Adipocyte (in vitro differentiated cells): ENCODE results near the gene RNF41.
"Not testable (repeated sequence)": the region's sequence is repeated elsewhere in the genome, so short reads cannot be mapped to it uniquely, and the experiment has no call there.

ENCODE experiments used
- DNase-seq: peaks from one replicate; pipeline ENCODE4 v3.0.0-alpha.2; 2015; ENCODE audit warnings: low read depth
- H3K27me3 ChIP-seq: replicated peaks from 2 replicates; pipeline ENCODE4 v1.7.0; 2013; ENCODE audit warnings: mild to moderate bottlenecking, low read length, moderate library complexity; ENCODE audit not compliant: control insufficient read depth, insufficient read depth
- H3K36me3 ChIP-seq: 2 replicates; pipeline ENCODE4 v1.7.0; 2013; ENCODE audit warnings: low read length, mild to moderate bottlenecking, moderate library complexity; ENCODE audit not compliant: control insufficient read depth, insufficient read depth, severe bottlenecking
- H3K4me1 ChIP-seq: 2 replicates; pipeline ENCODE4 v1.7.0; 2013; ENCODE audit warnings: mild to moderate bottlenecking, low read length, moderate library complexity; ENCODE audit not compliant: control insufficient read depth, insufficient read depth
- H3K4me3 ChIP-seq: 2 replicates; pipeline ENCODE4 v1.7.0; 2013; ENCODE audit warnings: mild to moderate bottlenecking, low read length, moderate library complexity
- H3K9ac ChIP-seq: 2 replicates; pipeline ENCODE4 v1.7.0; 2013; ENCODE audit warnings: mild to moderate bottlenecking, low read length, moderate library complexity
- H3K9me3 ChIP-seq: 2 replicates; pipeline ENCODE4 v1.7.0; 2013; ENCODE audit warnings: mild to moderate bottlenecking, low read length, moderate library complexity; ENCODE audit not compliant: control insufficient read depth

RNF41 gene

DNA sequence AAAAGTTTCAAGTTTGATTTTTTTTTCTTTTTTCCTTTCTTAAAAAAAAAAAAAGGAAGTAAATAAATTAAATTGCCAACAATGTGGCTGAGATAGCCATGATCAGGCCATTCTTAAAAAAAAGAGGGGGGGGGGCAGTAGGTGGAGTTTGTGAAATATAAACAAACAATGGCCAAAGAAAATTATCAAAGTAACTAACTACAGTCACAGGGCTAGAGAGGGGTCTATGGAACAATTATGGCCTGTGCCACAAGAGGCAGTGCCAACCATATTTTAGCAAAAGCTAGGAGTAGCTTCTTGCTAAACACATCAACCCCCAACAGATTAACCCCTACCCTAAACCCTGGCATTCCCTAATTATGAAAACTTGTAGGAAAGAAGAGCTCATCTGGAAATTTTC lies 16.3 kb downstream of the RNF41 start:
- Histone ChIP-seq H3K4me3 (no peak overlapping the region), H3K9me3 (no peaks in the 10 kb centered on the region), H3K36me3 (peaks cover 57% of the 10 kb centered on the region), H3K27me3 (no peaks in the 10 kb centered on the region), H3K9ac (peak overlapping the region; percentile 15), H3K4me1 (peaks cover 33% of the 10 kb centered on the region)
- DNase-seq, result no peak

DNA sequence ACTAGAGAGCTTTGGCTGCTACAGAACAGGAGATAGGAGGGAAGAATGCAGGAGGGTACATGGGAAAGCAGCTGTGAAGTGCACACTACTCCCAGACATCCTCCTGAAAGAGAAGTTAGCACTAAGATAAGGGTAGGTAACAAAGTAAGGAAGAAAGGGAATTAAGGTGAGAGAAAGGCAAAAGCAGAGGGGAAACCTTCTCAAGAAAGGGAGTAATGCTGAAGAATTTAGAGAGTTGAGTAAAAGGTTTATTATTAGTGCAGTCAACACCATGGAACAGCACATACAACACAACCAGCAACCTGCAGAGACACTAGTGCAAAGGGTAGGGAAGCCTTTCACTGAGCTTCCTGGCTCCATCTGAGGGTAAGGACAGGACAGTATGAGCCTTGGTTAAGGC lies 17.4 kb downstream of the RNF41 start:
- Histone ChIP-seq H3K4me1 (peaks cover 33% of the 10 kb centered on the region), H3K27me3 (no peaks in the 10 kb centered on the region), H3K9ac (no peak overlapping the region), H3K9me3 (no peaks in the 10 kb centered on the region), H3K4me3 (no peak overlapping the region), H3K36me3 (peaks cover 47% of the 10 kb centered on the region)
- DNase-seq, result no peak

DNA sequence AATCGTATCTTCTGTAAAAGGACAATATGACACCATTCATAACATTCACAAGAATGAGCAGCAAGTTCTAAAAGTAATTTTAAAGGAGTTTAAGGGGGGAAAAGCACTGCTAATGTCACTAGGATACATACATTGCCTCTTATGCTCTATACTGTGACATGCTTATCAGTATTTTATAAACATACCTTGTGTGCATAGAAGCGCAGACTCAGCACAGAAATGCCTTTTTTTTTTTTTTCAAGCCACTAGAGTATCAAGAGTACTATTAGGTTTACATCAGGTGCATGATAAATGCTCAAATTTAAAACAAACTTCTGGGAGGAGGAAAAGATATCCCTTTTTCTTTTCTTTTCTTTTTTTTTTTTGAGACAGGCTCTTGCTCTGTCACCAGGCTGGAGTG lies 18.9 kb downstream of the RNF41 start:
- Histone ChIP-seq H3K4me3 (no peak overlapping the region), H3K9me3 (no peaks in the 10 kb centered on the region), H3K9ac (no peak overlapping the region), H3K27me3 (no peaks in the 10 kb centered on the region), H3K4me1 (peaks cover 38% of the 10 kb centered on the region), H3K36me3 (peaks cover 38% of the 10 kb centered on the region)
- no peak for DNase-seq

DNA sequence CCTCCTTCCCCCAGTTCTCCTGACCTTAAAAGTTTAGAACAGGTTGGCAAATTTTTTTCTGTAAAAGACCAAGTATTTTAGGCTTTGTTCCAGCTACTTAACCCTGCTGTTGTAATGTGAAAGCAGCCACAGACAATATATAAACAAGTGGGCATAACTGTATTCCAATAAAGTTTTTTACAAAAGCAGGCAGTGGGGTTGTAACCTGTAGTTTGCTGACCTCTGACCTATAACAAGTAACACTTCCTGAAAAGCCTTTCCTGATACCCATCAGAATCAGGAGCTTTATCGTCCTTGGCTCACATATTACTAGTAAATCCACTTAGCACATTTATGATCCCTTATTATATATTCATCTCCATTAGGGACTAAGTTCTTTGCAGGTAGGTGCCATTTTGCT lies 19.4 kb downstream of the RNF41 start:
- DNase-seq, result no peak
- no peaks in the 10 kb centered on the region for H3K27me3 ChIP-seq
- H3K9me3 ChIP-seq, result no peaks in the 10 kb centered on the region
- no peak overlapping the region for H3K9ac ChIP-seq
- H3K36me3 ChIP-seq, result peaks cover 33% of the 10 kb centered on the region
- no peak overlapping the region for H3K4me3 ChIP-seq
- H3K4me1 ChIP-seq, result peaks cover 37% of the 10 kb centered on the region

DNA sequence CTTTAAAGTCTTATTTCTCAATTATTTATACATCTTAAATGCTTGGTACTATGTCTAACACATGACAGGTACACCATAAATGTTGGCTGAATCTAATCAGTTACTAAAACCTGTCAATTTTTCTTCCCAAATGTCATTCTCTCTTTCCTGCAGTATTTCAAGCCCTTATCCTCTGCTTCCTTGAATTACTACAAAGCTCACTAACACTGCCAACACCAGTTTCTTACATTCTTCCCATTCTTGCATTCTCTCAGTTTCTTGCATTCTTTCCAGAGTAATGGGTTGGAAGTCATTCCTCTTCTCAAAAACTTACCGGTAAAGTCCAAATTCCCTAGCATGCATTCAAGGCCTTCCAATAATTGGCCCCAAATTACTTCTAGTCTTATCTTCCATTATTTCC lies 22.9 kb downstream of the RNF41 start:
- Histone ChIP-seq H3K36me3 (no peaks in the 10 kb centered on the region), H3K27me3 (no peaks in the 10 kb centered on the region), H3K9ac (no peak overlapping the region), H3K4me1 (peaks cover 19% of the 10 kb centered on the region), H3K9me3 (no peaks in the 10 kb centered on the region), H3K4me3 (no peak overlapping the region)
- peak; percentile 23 for DNase-seq

DNA sequence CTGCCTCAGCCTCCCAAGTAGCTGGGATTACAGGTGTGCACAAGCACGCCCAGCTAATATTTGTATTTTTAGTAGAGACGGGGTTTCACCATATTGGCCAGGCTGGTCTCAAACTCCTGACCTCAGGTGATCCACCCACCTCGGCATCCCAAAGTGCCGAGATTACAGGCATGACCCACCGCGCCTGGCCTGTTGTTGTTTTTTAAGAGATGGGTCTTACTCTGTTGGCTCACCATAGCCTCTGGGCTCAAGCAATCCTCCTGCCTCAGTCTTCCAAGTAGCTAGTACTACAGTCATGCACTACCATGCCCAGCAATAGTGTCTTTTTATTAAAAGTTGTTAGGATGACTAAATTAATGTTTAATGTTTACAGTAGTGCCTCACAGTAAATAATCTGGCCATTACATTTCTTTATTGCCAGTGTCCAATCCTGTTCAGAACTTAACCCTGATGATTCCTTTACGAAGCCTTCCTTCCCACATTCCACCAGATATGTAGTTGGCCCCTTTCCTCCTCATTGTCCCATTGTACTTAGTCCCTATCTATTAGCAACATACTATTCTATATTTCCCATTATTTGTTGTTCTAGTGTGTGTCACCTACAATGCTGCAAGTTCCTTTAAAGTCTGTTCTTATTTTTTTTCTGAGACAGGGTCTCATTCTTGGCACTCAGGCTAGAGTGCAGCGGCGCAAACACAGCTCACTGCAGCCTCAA lies 23.6 kb downstream of the RNF41 start:
- H3K27me3 ChIP-seq, result no peaks in the 10 kb centered on the region
- no peaks in the 10 kb centered on the region for H3K36me3 ChIP-seq
- peaks cover 19% of the 10 kb centered on the region for H3K4me1 ChIP-seq
- no peak overlapping the region for H3K9ac ChIP-seq
- DNase-seq, result no peak
- H3K4me3 ChIP-seq, result no peak overlapping the region
- H3K9me3 ChIP-seq, result no peaks in the 10 kb centered on the region

DNA sequence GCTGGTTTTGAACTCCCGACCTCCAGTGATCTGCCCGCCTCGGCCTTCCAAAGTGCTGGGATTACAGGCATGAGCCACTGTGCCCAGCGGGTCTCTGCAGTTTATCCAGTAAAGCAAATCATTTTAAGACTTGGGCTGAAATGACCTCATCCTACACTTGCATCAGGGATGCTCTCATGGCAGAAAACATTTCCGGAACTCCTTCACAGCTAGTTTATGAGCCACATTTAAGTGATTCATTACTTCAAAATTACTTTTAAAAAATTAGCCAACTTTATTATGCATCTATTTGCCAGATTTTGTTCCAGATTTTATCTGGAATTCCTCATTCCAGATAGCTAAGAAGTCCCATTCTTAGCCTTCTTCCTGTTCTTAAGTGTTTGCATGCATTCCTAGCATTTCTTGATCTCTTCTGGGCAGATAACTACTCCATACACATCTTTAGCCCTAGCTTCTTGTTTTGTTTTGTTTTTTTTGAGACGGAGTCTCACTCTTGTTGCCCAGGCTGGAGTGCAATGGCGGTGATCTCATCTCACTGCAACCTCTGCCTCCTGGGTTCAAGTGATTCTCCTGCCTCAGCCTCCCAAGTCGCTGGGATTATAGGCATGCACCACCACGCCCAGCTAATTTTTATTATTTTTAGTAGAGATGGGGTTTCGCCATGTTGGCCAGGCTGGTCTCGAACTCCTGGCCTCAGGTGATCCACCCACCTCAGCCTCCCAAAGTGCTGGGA lies 24.7 kb downstream of the RNF41 start:
- not testable (repeated sequence) for H3K9ac ChIP-seq, H3K4me3 ChIP-seq, H3K9me3 ChIP-seq, H3K36me3 ChIP-seq, H3K27me3 ChIP-seq
- peaks cover 18% of the 10 kb centered on the region for H3K4me1 ChIP-seq
- peak; percentile 82 for DNase-seq

DNA sequence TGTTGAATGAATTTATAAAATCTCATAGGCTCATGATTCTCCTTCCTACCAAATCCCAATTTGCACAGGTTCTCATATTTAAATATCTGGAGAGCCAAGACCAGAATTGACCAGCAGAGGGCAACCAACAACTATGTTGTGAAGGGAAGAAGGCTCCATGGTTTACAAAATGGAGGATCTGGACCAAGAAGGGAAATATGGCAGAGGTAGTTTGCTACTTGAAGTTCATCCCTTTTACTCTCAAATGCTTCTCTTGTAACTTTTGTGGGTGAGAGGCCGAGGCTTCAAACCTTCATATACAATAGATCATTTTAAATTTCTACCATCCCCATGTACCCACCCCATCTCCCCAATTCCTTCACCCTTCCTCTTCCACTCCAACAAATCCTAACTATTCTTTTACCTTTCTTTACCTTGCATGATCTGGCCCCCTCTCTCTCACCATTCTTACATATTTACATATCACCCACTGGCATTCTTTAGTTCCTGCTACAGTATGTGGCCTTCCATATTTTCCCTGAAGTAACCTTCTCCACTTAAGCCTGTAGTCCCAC lies 28.6 kb downstream of the RNF41 start:
- Histone ChIP-seq H3K36me3 (no peaks in the 10 kb centered on the region), H3K4me3 (no peak overlapping the region), H3K9ac (peak overlapping the region; percentile 45), H3K9me3 (no peaks in the 10 kb centered on the region), H3K4me1 (peaks cover 33% of the 10 kb centered on the region), H3K27me3 (no peaks in the 10 kb centered on the region)
- DNase-seq, result peak; percentile 97

DNA sequence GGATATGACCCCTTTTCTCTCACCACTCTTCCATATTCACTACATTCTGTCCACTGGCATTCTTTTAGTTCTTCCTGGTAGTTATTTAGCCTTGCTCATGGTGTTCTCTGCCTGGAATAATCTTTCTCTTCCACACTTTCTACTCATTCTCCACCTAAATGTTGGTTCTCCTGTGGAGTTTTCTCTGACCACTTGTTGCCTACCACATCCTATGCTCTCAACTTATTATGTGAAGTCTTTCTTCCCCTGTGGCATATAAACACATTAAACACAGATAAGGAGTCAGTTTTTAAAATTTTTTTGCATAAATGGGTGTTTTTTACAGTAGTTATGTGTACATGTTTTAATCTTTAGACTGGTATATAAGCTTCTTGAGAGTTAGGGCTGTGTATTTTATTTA lies 29.1 kb downstream of the RNF41 start:
- no peaks in the 10 kb centered on the region for H3K36me3 ChIP-seq
- DNase-seq, result no peak
- H3K27me3 ChIP-seq, result no peaks in the 10 kb centered on the region
- peaks cover 38% of the 10 kb centered on the region for H3K4me1 ChIP-seq
- peak overlapping the region; percentile 42 for H3K9ac ChIP-seq
- no peak overlapping the region for H3K4me3 ChIP-seq
- no peaks in the 10 kb centered on the region for H3K9me3 ChIP-seq

DNA sequence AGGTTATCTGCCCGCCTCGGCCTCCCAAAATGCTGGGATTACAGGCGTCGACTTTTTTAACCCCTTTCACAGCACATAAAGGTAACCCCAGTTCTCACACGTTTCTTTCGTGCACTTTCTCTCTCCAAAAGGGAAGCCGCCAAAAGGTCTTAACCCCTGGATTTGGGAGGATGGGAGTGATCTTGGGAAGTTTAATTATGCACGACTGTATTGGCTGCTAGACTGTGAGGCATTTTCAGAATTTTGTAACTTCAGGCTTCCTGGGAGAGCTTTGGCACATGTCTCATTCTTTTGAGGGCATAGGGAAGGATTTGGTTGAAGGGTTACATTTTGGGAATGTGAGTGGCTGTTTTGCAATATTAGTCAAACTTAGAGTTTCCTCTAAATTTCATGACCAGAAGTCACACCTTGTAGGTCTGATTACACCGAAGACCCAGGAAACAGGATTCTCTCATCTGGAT lies 31.0 kb downstream of the RNF41 start:
- H3K4me3 ChIP-seq, result peak overlapping the region; percentile 90
- peak overlapping the region; percentile 91 for H3K9ac ChIP-seq
- H3K4me1 ChIP-seq, result peaks cover 34% of the 10 kb centered on the region
- peak; percentile 37 for DNase-seq
- H3K36me3 ChIP-seq, result peaks cover 4% of the 10 kb centered on the region
- no peaks in the 10 kb centered on the region for H3K27me3 ChIP-seq
- H3K9me3 ChIP-seq, result no peaks in the 10 kb centered on the region

DNA sequence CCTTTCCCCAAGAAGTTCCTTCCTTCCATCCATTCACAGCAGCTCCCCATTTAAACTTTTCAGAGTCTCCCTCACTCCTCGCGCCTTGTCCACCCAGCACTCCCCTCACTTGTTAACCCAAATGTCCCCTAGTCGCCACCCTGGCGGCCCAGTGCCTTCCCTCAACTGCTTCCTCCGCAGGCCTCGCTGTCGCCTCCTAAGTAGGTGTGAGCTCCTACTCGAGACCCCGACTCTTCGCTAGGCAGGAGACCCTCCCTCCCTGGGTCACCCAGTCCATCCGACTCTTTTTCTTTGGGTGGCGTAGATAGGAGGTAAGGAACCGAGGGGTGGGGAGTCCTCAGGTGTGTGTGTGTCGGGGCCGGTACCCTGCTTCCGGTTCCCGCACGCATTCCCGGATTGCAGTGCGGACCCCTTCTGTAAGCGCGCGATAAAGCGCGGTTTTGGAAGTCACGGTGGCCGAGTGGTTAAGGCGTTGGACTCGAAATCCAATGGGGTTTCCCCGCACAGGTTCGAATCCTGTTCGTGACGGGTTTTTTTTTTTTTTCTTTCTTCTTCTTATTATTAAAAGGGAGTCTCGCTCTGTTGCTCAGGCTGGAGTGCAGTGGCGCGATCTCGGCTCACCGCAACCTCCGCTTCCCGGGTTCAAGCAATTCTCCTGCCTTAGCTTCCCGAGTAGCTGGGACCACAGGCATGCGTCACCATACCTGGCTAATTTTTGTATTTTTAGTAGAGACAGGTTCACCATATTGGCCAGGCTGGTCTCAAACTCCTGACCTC lies 31.6 kb downstream of the RNF41 start:
- DNase-seq, result peak; percentile 90
- Histone ChIP-seq H3K9me3 (no peaks in the 10 kb centered on the region), H3K36me3 (peaks cover 6% of the 10 kb centered on the region), H3K9ac (peak overlapping the region; percentile 91), H3K4me1 (peaks cover 34% of the 10 kb centered on the region), H3K4me3 (peak overlapping the region; percentile 90), H3K27me3 (no peaks in the 10 kb centered on the region)
